Measurements from ENCODE around the gene LUC7L. TPM values are rescaled to one million over a fixed set of nuclear protein-coding genes. Genes with fewer than 3 reads are reported as not detected.

LUC7L gene
- total RNA-seq, 4 donors from 2014 or later: 47.6 to 118 (median 93.9) TPM

DNA sequence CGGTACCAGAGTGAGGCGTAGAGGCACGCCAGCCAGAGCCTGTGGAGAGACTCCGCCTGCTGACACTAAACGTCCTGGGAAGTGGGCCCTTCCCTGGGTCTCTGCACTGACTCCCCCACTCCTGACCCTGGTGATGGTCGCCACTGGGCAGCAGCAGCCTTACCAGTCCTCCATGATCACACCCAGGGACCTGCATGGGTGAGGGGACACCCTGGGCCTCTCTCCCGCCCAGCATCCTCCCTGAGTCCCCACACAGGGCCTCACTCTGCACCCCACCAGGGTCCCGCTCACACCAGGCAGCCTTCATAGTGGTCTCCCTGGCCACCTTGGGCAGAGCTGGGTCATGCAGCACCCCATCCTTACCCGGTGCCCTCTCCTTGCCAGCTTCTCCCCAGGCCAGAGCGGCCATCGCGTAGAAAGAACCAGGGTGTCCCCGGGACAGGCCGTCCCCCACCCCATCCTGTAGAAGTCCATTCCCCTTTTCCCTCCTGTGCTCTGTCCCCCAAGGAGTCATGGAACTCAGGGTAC is 35.8 kb upstream of the LUC7L start:
- intact Hi-C loops (cut with DNase I; ENCODE audit: low total_unique reads): no loop called here
- no peak overlapping the region for H3K27ac ChIP-seq
- no peaks in the 10 kb centered on the region for H3K36me3 ChIP-seq
- H3K27me3 ChIP-seq: no peaks in the 10 kb centered on the region
- H3K4me3 ChIP-seq: no peak overlapping the region
- no peak for TF ChIP-seq POLR2A (IDR thresholded peaks at IDR 0.05)
- TF ChIP-seq, protein P1, sequence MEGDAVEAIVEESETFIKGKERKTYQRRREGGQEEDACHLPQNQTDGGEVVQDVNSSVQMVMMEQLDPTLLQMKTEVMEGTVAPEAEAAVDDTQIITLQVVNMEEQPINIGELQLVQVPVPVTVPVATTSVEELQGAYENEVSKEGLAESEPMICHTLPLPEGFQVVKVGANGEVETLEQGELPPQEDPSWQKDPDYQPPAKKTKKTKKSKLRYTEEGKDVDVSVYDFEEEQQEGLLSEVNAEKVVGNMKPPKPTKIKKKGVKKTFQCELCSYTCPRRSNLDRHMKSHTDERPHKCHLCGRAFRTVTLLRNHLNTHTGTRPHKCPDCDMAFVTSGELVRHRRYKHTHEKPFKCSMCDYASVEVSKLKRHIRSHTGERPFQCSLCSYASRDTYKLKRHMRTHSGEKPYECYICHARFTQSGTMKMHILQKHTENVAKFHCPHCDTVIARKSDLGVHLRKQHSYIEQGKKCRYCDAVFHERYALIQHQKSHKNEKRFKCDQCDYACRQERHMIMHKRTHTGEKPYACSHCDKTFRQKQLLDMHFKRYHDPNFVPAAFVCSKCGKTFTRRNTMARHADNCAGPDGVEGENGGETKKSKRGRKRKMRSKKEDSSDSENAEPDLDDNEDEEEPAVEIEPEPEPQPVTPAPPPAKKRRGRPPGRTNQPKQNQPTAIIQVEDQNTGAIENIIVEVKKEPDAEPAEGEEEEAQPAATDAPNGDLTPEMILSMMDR (IDR thresholded peaks at IDR 0.05): no peak
- no peaks in the 10 kb centered on the region for H3K9me3 ChIP-seq
- DNase-seq: no peak
- H3K4me1 ChIP-seq: no peaks in the 10 kb centered on the region

DNA sequence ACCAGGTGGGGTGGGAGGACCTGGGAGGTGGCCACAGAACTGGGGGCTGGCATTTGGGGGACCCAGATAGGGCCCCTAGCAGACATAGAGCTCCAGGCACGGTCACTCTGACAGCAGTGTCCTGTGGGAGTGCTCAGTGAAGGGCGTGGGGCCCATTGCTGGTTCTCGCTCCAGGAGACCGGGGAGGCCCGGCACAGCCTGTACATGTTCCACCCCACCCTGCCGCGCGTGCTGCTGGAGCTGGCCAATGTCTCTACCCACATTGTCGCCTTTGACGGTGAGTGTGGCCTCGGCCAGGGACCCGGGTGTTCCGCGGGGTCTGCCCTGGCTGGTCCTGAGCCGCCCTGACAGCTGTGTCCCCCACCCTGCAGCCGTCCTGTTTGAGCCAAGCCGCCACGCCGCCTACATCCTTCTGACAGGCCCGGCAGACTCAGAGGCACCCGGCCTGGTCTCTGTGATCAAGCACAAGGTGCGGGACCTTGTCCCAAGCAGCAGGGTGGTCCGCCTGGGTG is 35.2 kb upstream of the LUC7L start:
- TF ChIP-seq, protein P1 (IDR thresholded peaks at IDR 0.05): no peak
- TF ChIP-seq POLR2A (IDR thresholded peaks at IDR 0.05): no peak
- no peaks in the 10 kb centered on the region for H3K4me1 ChIP-seq
- no peak overlapping the region for H3K4me3 ChIP-seq
- H3K9me3 ChIP-seq: no peaks in the 10 kb centered on the region
- no peak for DNase-seq
- intact Hi-C loops (cut with DNase I; ENCODE audit: low total_unique reads): no loop called here
- H3K27ac ChIP-seq: no peak overlapping the region
- no peaks in the 10 kb centered on the region for H3K36me3 ChIP-seq
- H3K27me3 ChIP-seq: no peaks in the 10 kb centered on the region

DNA sequence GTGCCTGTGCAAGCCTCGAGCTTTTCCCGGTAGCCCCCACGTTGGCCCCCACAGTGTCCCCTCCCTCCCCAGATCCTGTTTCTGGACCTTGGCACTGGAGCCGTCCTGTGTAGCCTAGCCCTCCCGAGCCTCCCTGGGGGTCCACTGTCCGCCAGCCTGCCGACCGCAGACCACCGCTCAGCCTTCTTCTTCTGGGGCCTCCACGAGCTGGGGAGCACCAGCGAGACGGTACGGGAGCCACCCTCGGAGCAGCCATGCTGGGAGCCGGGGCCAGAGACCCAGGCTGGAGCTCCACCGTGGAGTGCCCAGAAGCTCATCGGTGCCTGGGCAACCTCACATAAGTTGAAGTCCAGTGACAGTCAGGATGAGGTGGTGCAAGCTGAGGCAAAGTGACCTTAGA is 34.7 kb upstream of the LUC7L start:
- H3K36me3 ChIP-seq: no peaks in the 10 kb centered on the region
- no peaks in the 10 kb centered on the region for H3K4me1 ChIP-seq
- intact Hi-C loops (cut with DNase I; ENCODE audit: low total_unique reads): no loop called here

DNA sequence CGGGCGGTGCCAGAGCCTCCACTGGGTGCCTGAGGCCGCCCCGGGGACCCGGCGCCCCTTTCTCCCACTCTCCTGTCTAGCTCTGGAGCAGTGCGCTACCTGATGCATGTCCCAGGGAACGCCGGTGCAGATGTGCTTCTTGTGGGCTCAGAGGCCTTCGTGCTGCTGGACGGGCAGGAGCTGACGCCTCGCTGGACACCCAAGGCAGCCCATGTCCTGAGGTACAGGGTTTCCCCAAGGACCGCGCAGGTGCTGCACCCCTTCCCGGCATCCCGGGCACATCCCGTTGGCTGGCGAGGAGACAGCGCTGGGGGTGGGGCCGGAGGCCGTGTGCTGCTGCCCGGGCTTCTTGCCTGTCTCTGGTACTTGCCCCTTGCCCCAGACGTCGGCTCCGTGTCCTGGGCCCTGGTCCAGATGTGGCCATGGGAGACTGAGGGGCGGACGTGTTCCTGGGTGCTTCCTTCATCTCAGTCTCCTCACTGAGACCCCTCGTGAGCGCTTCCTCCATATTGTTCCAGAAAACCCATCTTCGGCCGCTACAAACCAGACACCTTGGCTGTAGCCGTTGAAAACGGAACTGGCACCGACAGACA is 34.0 kb upstream of the LUC7L start:
- H3K4me1 ChIP-seq: no peaks in the 10 kb centered on the region
- no peaks in the 10 kb centered on the region for H3K36me3 ChIP-seq
- no peaks in the 10 kb centered on the region for H3K9me3 ChIP-seq
- DNase-seq: no peak
- no peaks in the 10 kb centered on the region for H3K27me3 ChIP-seq
- TF ChIP-seq, protein P1 (IDR thresholded peaks at IDR 0.05): no peak
- H3K27ac ChIP-seq: no peak overlapping the region
- no peak overlapping the region for H3K4me3 ChIP-seq
- intact Hi-C loops (cut with DNase I; ENCODE audit: low total_unique reads): no loop called here

More for the DNA sequence above, 34.7 kb upstream of the LUC7L start:
- H3K9me3 ChIP-seq: no peaks in the 10 kb centered on the region
- no peaks in the 10 kb centered on the region for H3K27me3 ChIP-seq
- no peak overlapping the region for H3K4me3 ChIP-seq
- H3K27ac ChIP-seq: no peak overlapping the region
- DNase-seq: no peak
- TF ChIP-seq POLR2A (IDR thresholded peaks at IDR 0.05): no peak
- TF ChIP-seq, protein P1 (IDR thresholded peaks at IDR 0.05): no peak

DNA sequence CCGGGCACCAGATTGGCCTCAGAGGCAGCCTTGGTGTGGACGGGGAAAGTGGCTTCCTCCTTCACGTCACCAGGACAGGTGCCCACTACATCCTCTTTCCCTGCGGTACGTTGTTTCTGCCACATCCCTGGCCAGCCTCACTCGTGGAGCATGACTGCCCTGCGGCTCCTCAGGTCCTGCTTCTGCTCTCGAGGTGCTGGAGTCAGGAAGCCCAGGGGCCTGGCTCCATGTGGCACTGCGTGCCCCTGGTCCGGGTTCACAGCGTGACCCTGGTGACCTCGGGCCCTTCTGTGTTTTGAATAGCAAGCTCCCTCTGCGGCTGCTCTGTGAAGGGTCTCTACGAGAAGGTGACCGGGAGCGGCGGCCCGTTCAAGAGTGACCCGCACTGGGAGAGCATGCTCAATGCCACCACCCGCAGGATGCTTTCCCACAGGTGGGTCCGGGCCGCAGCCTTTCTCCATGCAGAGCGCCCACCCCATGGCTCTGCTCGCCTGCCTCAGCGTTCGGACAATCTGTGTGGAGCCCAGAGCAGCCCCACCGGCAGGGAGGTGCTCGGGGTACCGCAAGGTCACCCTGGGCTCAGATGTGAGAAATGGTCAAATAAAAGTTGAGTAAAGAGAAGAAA is 33.0 kb upstream of the LUC7L start:
- Histone ChIP-seq H3K4me1 (no peaks in the 10 kb centered on the region), H3K4me3 (no peak overlapping the region)

More for the DNA sequence above, 33.0 kb upstream of the LUC7L start:
- Histone ChIP-seq H3K36me3 (no peaks in the 10 kb centered on the region), H3K27ac (no peak overlapping the region), H3K27me3 (no peaks in the 10 kb centered on the region), H3K9me3 (no peaks in the 10 kb centered on the region)
- intact Hi-C loops (cut with DNase I; ENCODE audit: low total_unique reads): no loop called here
- no peak for DNase-seq
- no peak for TF ChIP-seq POLR2A (IDR thresholded peaks at IDR 0.05)
- TF ChIP-seq, protein P1 (IDR thresholded peaks at IDR 0.05): no peak

Data from uterus (tissue), 4 donors.